Heart left ventricle (tissue), 13 donors: ENCODE measurements around the gene AURKAIP1.

Experiments
- POLR2A ChIP-seq, 2 donors: fragments of 450-650 bp; IDR thresholded peaks; one replicate each; pipeline ENCODE4 v1.6.1; 2017; ENCODE audit warnings: antibody characterized with exemption in 2 of 2, mild to moderate bottlenecking in 2 of 2, moderate library complexity in 2 of 2
- TF ChIP-seq, protein P1 (sequence below), 12 donors: fragments of 200-600 bp; sonication (generic) in 4 of 12; IDR thresholded peaks; one replicate each; pipeline versions ENCODE4 v1.5.0 to v1.8.0; 2018 to 2022; ENCODE audit warnings: antibody characterized with exemption in 12 of 12, mild to moderate bottlenecking in 5 of 12
- donor health status: ischemic (EF 13 %, LVEDD 7.1; RV severe dilation, severe dysfunction).
- donor health status: DM: no; HTN: yes; CAD: no.
- donor health status: DM: no; HTN: no; CAD: no.
- donor health status: ischemic (EF 25% LVEDD 6.9; RV normal size, moderate dysfunction).
- donor health status: ischemic (EF 25% LVEDD 5.7; RV mildly dilated, moderate dysfunction).
- donor health status: ischemic (EF 35%, LVEDD 5.7; RV mildly dilated, moderate dysfunction).
- donor health status: nonischemic (EF 11% LVEDD 7.7; RV severe dilation, severe dysfunction).
- donor health status: DM: yes; HTN: yes; CAD: no.
- donor health status: PGD.
- donor health status: ischemic (EF 29% LVEDD 5.4; RV normal size, mild dysfunction).
- donor health status: nonischemic (EF 23%, LVEDD 6.1; RV moderate dilation, normal function).

DNA sequence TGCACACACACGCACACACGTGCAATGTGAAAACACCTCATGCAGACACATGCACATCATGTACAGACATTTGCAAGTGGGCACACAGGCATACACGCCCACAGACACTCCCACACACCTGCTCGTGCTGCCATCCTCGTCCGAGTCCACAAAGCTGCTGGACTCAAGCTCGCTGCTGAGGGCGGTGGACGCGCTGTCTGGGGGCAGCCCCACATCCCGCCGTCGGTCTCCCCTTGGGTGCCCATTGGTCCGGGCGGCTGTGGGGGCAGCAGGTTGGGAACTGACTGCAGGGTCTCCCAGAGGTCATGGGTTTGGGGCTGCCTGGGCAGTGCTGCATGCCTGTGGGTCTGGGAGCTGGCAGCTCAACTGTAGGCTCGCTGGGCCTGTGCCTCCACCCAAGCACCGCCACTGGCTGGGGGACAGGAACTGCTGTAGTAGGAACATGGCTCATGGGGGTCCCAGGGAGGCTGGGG is 33.4 kb downstream of the AURKAIP1 start:
- TF ChIP-seq, protein P1, sequence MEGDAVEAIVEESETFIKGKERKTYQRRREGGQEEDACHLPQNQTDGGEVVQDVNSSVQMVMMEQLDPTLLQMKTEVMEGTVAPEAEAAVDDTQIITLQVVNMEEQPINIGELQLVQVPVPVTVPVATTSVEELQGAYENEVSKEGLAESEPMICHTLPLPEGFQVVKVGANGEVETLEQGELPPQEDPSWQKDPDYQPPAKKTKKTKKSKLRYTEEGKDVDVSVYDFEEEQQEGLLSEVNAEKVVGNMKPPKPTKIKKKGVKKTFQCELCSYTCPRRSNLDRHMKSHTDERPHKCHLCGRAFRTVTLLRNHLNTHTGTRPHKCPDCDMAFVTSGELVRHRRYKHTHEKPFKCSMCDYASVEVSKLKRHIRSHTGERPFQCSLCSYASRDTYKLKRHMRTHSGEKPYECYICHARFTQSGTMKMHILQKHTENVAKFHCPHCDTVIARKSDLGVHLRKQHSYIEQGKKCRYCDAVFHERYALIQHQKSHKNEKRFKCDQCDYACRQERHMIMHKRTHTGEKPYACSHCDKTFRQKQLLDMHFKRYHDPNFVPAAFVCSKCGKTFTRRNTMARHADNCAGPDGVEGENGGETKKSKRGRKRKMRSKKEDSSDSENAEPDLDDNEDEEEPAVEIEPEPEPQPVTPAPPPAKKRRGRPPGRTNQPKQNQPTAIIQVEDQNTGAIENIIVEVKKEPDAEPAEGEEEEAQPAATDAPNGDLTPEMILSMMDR (IDR thresholded peaks at IDR 0.05) = no peak
- TF ChIP-seq POLR2A (IDR thresholded peaks at IDR 0.05) = no peak
